ENCODE measurements around the gene TMPRSS6.

TMPRSS6 gene

DNA sequence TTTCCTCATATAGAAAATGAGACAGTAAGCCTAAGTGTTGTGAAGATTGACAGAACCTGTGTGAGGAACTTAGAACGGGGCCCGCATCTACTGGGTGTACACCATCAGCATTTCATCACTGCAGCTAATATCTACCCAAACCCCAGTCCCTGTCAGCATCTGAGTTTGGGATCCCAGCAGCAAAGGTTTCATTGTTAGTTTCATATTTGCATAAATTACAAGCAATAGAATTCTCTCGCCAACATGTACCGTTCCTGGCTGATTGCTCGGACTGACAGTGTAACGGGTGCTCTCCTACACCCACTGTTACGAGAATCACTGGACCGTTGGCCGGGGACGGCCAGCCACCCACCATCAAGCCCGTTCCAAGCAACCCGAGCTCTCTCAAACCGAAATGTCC lies 10.4 kb upstream of the TMPRSS6 start:
- Histone ChIP-seq H3K9me2 (ENCODE audit: low read depth, low read length) (no peaks in the 10 kb centered on the region), H3K4me1 (ENCODE audit: insufficient read depth, low read length, severe bottlenecking) (no peaks in the 10 kb centered on the region), H3K9ac (ENCODE audit: low read length) (no peak overlapping the region), H3K27ac (ENCODE audit: low read depth, low read length, poor library complexity, severe bottlenecking) (no peak overlapping the region), H2AFZ (ENCODE audit: low read length) (no peak overlapping the region), H3K27me3 (ENCODE audit: insufficient read depth, low read length) (peaks cover 6% of the 10 kb centered on the region; the same call in 1 of the 2 replicates), H3F3A (ENCODE audit: insufficient read depth, low read length) (no peaks in the 10 kb centered on the region), H4K20me1 (ENCODE audit: insufficient read depth, low read length) (no peaks in the 10 kb centered on the region), H3K4me2 (ENCODE audit: low read length) (no peak overlapping the region), H3K4me3 (ENCODE audit: low read depth, low read length, poor library complexity, severe bottlenecking) (no peak overlapping the region), H3K79me2 (ENCODE audit: insufficient read depth, low read length) (no peaks in the 10 kb centered on the region), H3K9me3 (ENCODE audit: low read length) (no peaks in the 10 kb centered on the region), H3K36me3 (ENCODE audit: insufficient read depth, low read length) (no peaks in the 10 kb centered on the region)
- no peak for TF ChIP-seq EZH2 (IDR thresholded peaks at IDR 0.05; ENCODE audit: borderline replicate concordance, low read length)
- TF ChIP-seq, protein P1, sequence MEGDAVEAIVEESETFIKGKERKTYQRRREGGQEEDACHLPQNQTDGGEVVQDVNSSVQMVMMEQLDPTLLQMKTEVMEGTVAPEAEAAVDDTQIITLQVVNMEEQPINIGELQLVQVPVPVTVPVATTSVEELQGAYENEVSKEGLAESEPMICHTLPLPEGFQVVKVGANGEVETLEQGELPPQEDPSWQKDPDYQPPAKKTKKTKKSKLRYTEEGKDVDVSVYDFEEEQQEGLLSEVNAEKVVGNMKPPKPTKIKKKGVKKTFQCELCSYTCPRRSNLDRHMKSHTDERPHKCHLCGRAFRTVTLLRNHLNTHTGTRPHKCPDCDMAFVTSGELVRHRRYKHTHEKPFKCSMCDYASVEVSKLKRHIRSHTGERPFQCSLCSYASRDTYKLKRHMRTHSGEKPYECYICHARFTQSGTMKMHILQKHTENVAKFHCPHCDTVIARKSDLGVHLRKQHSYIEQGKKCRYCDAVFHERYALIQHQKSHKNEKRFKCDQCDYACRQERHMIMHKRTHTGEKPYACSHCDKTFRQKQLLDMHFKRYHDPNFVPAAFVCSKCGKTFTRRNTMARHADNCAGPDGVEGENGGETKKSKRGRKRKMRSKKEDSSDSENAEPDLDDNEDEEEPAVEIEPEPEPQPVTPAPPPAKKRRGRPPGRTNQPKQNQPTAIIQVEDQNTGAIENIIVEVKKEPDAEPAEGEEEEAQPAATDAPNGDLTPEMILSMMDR (IDR thresholded peaks at IDR 0.05; ENCODE audit: low read length): no peak

DNA sequence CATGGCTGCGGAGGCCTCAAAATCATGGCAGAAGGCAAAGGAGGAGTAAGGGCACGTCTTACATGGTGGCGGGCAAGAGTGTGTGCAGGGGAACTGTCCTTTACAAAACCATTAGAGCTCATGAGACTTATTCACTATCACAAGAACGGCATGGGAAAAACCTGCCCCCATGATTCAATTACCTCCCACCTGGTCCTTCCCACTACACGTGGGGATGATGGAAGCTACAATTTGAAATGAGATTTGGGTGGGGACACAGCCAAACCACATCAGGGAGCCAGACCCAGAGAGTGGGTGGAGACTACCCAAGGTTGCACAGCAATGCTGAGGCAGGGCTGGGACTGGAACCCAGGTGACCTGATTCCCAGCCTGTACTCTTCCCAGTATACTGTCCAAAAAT lies 8.6 kb upstream of the TMPRSS6 start:
- Histone ChIP-seq H3K27ac (ENCODE audit: low read depth, low read length, poor library complexity, severe bottlenecking) (no peak overlapping the region), H3K9me3 (ENCODE audit: low read length) (no peaks in the 10 kb centered on the region), H3K4me1 (ENCODE audit: insufficient read depth, low read length, severe bottlenecking) (no peaks in the 10 kb centered on the region), H3K4me3 (ENCODE audit: low read depth, low read length, poor library complexity, severe bottlenecking) (no peak overlapping the region), H4K20me1 (ENCODE audit: insufficient read depth, low read length) (no peaks in the 10 kb centered on the region), H3F3A (ENCODE audit: insufficient read depth, low read length) (no peaks in the 10 kb centered on the region), H3K79me2 (ENCODE audit: insufficient read depth, low read length) (no peaks in the 10 kb centered on the region), H3K36me3 (ENCODE audit: insufficient read depth, low read length) (no peaks in the 10 kb centered on the region), H3K4me2 (ENCODE audit: low read length) (no peak overlapping the region), H2AFZ (ENCODE audit: low read length) (no peak overlapping the region), H3K9me2 (ENCODE audit: low read depth, low read length) (no peaks in the 10 kb centered on the region), H3K9ac (ENCODE audit: low read length) (no peak overlapping the region), H3K27me3 (ENCODE audit: insufficient read depth, low read length) (peaks cover 6% of the 10 kb centered on the region; the same call in 1 of the 2 replicates)
- TF ChIP-seq, protein P1 (IDR thresholded peaks at IDR 0.05; ENCODE audit: low read length): no peak
- TF ChIP-seq EZH2 (IDR thresholded peaks at IDR 0.05; ENCODE audit: borderline replicate concordance, low read length): no peak

DNA sequence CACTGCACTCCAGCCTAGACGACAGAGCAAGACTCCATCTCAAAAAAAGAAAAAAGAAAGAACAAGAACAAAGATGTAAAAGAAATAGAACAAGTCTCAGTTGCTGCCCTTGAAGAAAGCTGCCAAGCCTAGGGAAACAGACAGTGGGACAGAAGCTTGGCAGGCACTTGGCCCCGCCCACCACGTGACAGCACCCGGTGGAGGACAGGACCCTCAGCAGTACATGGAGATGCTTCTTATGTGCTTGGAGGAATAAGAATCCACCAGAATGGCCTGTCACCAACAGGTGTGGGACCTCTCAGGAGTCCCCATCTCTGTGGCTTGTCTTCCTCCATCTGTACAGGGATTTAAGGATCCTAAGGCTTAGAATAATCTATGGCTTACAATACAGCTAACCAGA lies 7.6 kb upstream of the TMPRSS6 start:
- Histone ChIP-seq H3K79me2 (ENCODE audit: insufficient read depth, low read length) (no peaks in the 10 kb centered on the region), H3K36me3 (ENCODE audit: insufficient read depth, low read length) (no peaks in the 10 kb centered on the region), H4K20me1 (ENCODE audit: insufficient read depth, low read length) (no peaks in the 10 kb centered on the region), H3K27me3 (ENCODE audit: insufficient read depth, low read length) (peaks cover 6% of the 10 kb centered on the region; the same call in 1 of the 2 replicates), H3K9me3 (ENCODE audit: low read length) (no peaks in the 10 kb centered on the region), H3F3A (ENCODE audit: insufficient read depth, low read length) (no peaks in the 10 kb centered on the region), H3K27ac (ENCODE audit: low read depth, low read length, poor library complexity, severe bottlenecking) (no peak overlapping the region), H3K9me2 (ENCODE audit: low read depth, low read length) (no peaks in the 10 kb centered on the region), H2AFZ (ENCODE audit: low read length) (no peak overlapping the region), H3K4me1 (ENCODE audit: insufficient read depth, low read length, severe bottlenecking) (no peaks in the 10 kb centered on the region), H3K4me3 (ENCODE audit: low read depth, low read length, poor library complexity, severe bottlenecking) (no peak overlapping the region), H3K4me2 (ENCODE audit: low read length) (no peak overlapping the region), H3K9ac (ENCODE audit: low read length) (no peak overlapping the region)
- no peak for TF ChIP-seq EZH2 (IDR thresholded peaks at IDR 0.05; ENCODE audit: borderline replicate concordance, low read length)
- TF ChIP-seq, protein P1 (IDR thresholded peaks at IDR 0.05; ENCODE audit: low read length): no peak
